Gastroesophageal sphincter (tissue), 3 donors: ENCODE data around the gene LPAR5.

Source experiments
- CTCF ChIP-seq, 4 experiments: fragments of 200-600 bp in 2 of 4; fragments of 450-650 bp in 2 of 4; sonication (generic) in 1 of 4; IDR thresholded peaks; one replicate each; pipeline ENCODE4 v1.5.1; 2017 to 2019; ENCODE audit warnings: antibody characterized with exemption in 4 of 4, mild to moderate bottlenecking in 2 of 4, moderate library complexity in 2 of 4
- POLR2A ChIP-seq, 2 donors: fragments of 450-650 bp; IDR thresholded peaks; one replicate each; pipeline ENCODE4 v1.6.1; 2017; ENCODE audit warnings: antibody characterized with exemption in 2 of 2, mild to moderate bottlenecking in 2 of 2, moderate library complexity in 1 of 2

DNA sequence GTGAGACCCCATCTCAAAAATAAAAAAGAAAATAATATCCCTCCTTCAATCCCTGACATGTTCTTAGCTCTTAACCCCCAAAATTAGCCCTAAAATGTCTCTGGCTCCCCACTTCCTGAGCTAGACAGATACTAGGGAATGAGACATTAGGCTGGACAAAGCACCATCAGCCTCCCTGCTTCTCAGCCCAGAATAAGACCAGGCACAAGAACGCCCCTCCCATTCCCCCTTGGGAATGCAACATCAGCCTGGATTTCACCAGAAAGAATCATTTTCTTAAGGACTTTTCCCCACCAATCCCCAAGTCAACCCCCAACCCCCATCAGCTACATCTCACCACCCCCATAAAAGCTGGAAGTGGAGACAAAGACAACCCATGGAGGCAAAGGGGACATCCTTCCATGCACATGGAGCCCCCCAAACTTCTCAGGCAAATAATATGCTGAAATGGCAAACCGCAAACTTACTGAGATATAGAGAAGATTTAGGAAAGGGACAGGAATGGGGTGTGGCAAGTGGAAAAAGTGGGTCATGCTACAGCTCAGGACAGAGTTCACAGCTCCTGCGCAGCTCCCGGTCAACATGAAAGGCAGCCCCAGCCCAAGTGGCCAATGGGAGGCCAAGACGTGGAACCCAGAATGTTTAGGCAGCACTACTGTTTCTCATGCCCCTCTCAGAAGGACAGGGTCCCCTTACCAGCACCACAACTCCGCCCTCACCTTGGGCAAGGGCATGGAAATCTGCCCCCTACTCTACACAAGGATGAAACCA is 31.3 kb downstream of the LPAR5 start:
- TF ChIP-seq POLR2A (IDR thresholded peaks at IDR 0.05): no peak
- TF ChIP-seq CTCF (IDR thresholded peaks at IDR 0.05): no peak
